Esophagus muscularis mucosa (tissue), 4 donors: ENCODE data around the gene PXYLP1.

Experiments used
- CTCF ChIP-seq, 3 experiments: fragments of 200-600 bp in 2 of 3; fragments of 450-650 bp in 1 of 3; sonication (generic) in 2 of 3; IDR thresholded peaks; one replicate each; pipeline ENCODE4 v1.5.1; 2017 to 2019; ENCODE audit warnings: antibody characterized with exemption in 3 of 3, mild to moderate bottlenecking in 2 of 3, moderate library complexity in 1 of 3
- EP300 ChIP-seq: sonication (generic); formaldehyde crosslinking; IDR thresholded peaks from one replicate; pipeline ENCODE4 v1.6.1; 2017; ENCODE audit warnings: antibody characterized with exemption
- POLR2A ChIP-seq: fragments of 450-650 bp; IDR thresholded peaks from one replicate; pipeline ENCODE4 v1.6.1; 2017; ENCODE audit warnings: antibody characterized with exemption, moderate library complexity, mild to moderate bottlenecking, low read depth
- POLR2AphosphoS5 ChIP-seq, 2 donors: sonication (generic); formaldehyde crosslinking; IDR thresholded peaks; one replicate each; pipeline ENCODE4 v1.6.1; 2017; ENCODE audit warnings: antibody characterized with exemption in 2 of 2

DNA sequence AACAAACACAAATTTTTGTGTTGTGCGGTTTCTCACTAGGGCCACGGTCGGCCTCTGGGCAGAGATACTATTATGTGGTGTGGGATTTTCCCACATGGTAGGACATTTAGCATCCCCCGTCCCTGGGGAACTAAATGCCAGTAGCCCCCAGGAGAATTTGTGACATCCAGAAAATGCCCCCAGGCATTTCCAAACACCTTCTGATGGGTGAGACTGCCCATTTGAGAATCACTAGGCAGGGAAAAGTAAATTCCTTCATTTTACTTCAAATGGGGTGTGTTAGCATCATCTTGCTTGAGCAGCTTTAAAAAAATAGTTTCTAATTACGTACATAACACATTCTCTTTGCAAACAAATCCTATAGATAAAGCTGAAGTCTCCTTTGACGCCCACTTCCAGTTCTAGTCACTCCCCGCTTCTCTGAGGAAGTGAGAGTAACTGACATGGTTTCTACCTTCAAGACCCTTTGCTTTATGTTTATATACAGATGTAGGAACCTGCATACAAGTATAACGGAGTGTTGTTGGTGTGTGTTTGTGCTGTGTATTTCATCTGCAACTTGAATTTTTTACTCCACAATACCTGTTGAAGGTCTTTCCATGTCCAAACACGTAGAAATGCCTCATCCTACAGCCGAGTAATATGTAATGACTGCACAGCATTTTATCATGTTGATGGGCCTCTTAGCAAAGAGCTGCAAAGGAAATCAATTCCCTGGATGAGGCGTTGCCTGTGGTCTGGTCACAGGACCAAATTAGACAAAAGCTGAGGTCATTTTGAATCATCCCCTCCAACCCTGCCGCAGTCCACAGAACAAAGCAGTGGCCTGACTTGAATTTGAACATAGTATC, 105.3 kb downstream of the PXYLP1 start:
- TF ChIP-seq CTCF (IDR thresholded peaks at IDR 0.05) (no peak), POLR2A (no peak), POLR2AphosphoS5 (IDR thresholded peaks at IDR 0.05) (no peak), EP300 (no peak)
